GM12865 (cell line): ENCODE results near the gene SEZ6L.

Experiments
- DNase-seq: peaks from one replicate; pipeline ENCODE4 v3.0.0; 2010; ENCODE audit warnings: low read depth
- H3K4me3 ChIP-seq: 2 replicates; pipeline ENCODE4 v1.5.1; 2011; ENCODE audit warnings: mild to moderate bottlenecking, low read depth, low read length, control low read depth
- CTCF ChIP-seq: IDR thresholded peaks from 2 replicates; pipeline ENCODE4 v1.5.1; 2011; ENCODE audit warnings: low read length, control low read depth, low read depth, inconsistent platforms; ENCODE audit not compliant: insufficient read depth; ENCODE audit errors: missing control alignments

The SEZ6L gene

GRCh38 chr22:26334232-26334631 lies 165.0 kb downstream of the SEZ6L start:
- no peak for DNase-seq
- TF ChIP-seq CTCF = no peak
- no peak overlapping the region for H3K4me3 ChIP-seq

GRCh38 chr22:26336773-26337172 lies 167.5 kb downstream of the SEZ6L start:
- no peak overlapping the region for H3K4me3 ChIP-seq
- DNase-seq = no peak
- no peak for TF ChIP-seq CTCF

- H3K4me3 ChIP-seq = no peak overlapping the region
- no peak for TF ChIP-seq CTCF
- DNase-seq = no peak
These were observed 170.5 kb downstream of the SEZ6L start for GRCh38 chr22:26339755-26340154.

GRCh38 chr22:26342745-26343410 lies 173.6 kb downstream of the SEZ6L start:
- TF ChIP-seq CTCF = no peak
- no peak for DNase-seq

GRCh38 chr22:26345496-26345895 lies 176.2 kb downstream of the SEZ6L start:
- no peak overlapping the region for H3K4me3 ChIP-seq
- no peak for DNase-seq
- no peak for TF ChIP-seq CTCF

More at GRCh38 chr22:26342745-26343410, 173.6 kb downstream of the SEZ6L start:
- no peak overlapping the region for H3K4me3 ChIP-seq

GRCh38 chr22:26348810-26349526 lies 179.7 kb downstream of the SEZ6L start:
- DNase-seq = no peak
- no peak for TF ChIP-seq CTCF
- no peak overlapping the region for H3K4me3 ChIP-seq

GRCh38 chr22:26354707-26355106 lies 185.4 kb downstream of the SEZ6L start:
- no peak for DNase-seq
- no peak overlapping the region for H3K4me3 ChIP-seq
- TF ChIP-seq CTCF = no peak
